Mucosa of descending colon (tissue), 3 donors: Measurements from ENCODE around the gene FER. TPM values are rescaled to one million over a fixed set of nuclear protein-coding genes. Genes with fewer than 3 reads are reported as not detected.

Source experiments
- ATAC-seq: fragments of 200-7000 bp; cut with Tn5 transposase; one replicate; pipeline ENCODE4 v1.9.1; 2020; ENCODE audit warnings: mild to moderate bottlenecking, moderate library complexity
- DNase-seq, 3 donors: peaks; one replicate each; pipeline ENCODE4 v3.0.0-alpha.2; 2020
- H3K36me3 ChIP-seq: fragments of 200-600 bp; one replicate; pipeline ENCODE4 v1.8.0; 2021; ENCODE audit warnings: low read depth, mild to moderate bottlenecking
- H3K4me1 ChIP-seq: fragments of 200-600 bp; one replicate; pipeline ENCODE4 v1.8.0; 2021; ENCODE audit warnings: low read depth, mild to moderate bottlenecking
- H3K4me3 ChIP-seq: fragments of 200-600 bp; one replicate; pipeline ENCODE4 v1.8.0; 2021; ENCODE audit warnings: mild to moderate bottlenecking
- H3K9me3 ChIP-seq: fragments of 200-600 bp; one replicate; pipeline ENCODE4 v1.8.0; 2021; ENCODE audit warnings: mild to moderate bottlenecking
- CTCF ChIP-seq: fragments of 200-600 bp; IDR thresholded peaks from one replicate; pipeline ENCODE4 v1.8.0; 2022; ENCODE audit warnings: antibody characterized with exemption, mild to moderate bottlenecking
- intact Hi-C, 2 donors: fragments of 100-400 bp; cut with DNase I in 1 of 2; cut with micrococcal nuclease in 1 of 2; formaldehyde crosslinking; loops; one replicate each; pipeline versions ENCODE4 v1.11.0 to v1.11.1; 2022; cut with DNase I, micrococcal nuclease
- total RNA-seq, 3 donors: library from RNA; stranded (reverse); fragmentation: NEBNext Ultra II Directional in 2 of 3; extraction: Animal tissue kit (Norgen Biotek cat#: 25700) in 2 of 3; gene quantifications; one replicate each; pipeline versions ENCODE4 v1.2.1 to v1.2.4, GENCODE V29; 2021 to 2023
- donor health status: DM: no; HTN: no; CAD: no; lungs with moderate emphysema.
- donor health status: DM: no; HTN: no; CAD: no.
- donor health status: DM: no; HTN: yes; CAD: no.

The FER gene
- total RNA-seq, 3 donors from 2014 or later, result 12.8 to 44.0 (median 13.6) TPM

GRCh38 chr5:109218818-109219217 lies 471.1 kb downstream of the FER start:
- no peaks in the 10 kb centered on the region for H3K4me1 ChIP-seq
- H3K9me3 ChIP-seq, result no peaks in the 10 kb centered on the region
- no peak for DNase-seq
- no peak for ATAC-seq
- H3K36me3 ChIP-seq, result no peaks in the 10 kb centered on the region
- no peak overlapping the region for H3K4me3 ChIP-seq
- intact Hi-C loops, result no loop called here
- TF ChIP-seq CTCF, result no peak

GRCh38 chr5:109223531-109223930 lies 475.8 kb downstream of the FER start:
- H3K4me3 ChIP-seq, result no peak overlapping the region
- no peak for ATAC-seq

GRCh38 chr5:109224276-109224882 lies 476.7 kb downstream of the FER start:
- Histone ChIP-seq H3K4me1 (no peaks in the 10 kb centered on the region), H3K4me3 (no peak overlapping the region), H3K36me3 (no peaks in the 10 kb centered on the region), H3K9me3 (no peaks in the 10 kb centered on the region)
- intact Hi-C loops, result no loop called here
- ATAC-seq (no peak), DNase-seq (no peak)
- TF ChIP-seq CTCF, result no peak

More at GRCh38 chr5:109223531-109223930, 475.8 kb downstream of the FER start:
- H3K9me3 ChIP-seq, result no peaks in the 10 kb centered on the region
- no peak for TF ChIP-seq CTCF
- DNase-seq, result no peak
- H3K4me1 ChIP-seq, result no peaks in the 10 kb centered on the region
- intact Hi-C loops, result no loop called here
- H3K36me3 ChIP-seq, result no peaks in the 10 kb centered on the region

GRCh38 chr5:109225716-109226625 lies 478.3 kb downstream of the FER start:
- H3K9me3 ChIP-seq, result no peaks in the 10 kb centered on the region
- no peak overlapping the region for H3K4me3 ChIP-seq
- no peak for TF ChIP-seq CTCF
- no peaks in the 10 kb centered on the region for H3K4me1 ChIP-seq
- DNase-seq (no peak), ATAC-seq (no peak)
- no peaks in the 10 kb centered on the region for H3K36me3 ChIP-seq
- intact Hi-C loops, result no loop called here

GRCh38 chr5:109230369-109230768 lies 482.7 kb downstream of the FER start:
- intact Hi-C loops, result no loop called here

More at GRCh38 chr5:109230369-109230768, 482.7 kb downstream of the FER start:
- no peak for TF ChIP-seq CTCF
- no peaks in the 10 kb centered on the region for H3K36me3 ChIP-seq
- ATAC-seq, result no peak
- no peaks in the 10 kb centered on the region for H3K4me1 ChIP-seq
- no peaks in the 10 kb centered on the region for H3K9me3 ChIP-seq
- H3K4me3 ChIP-seq, result no peak overlapping the region
- DNase-seq, result no peak
